ENCODE data around the gene KIF26B. TPM values are rescaled to one million over a fixed set of nuclear protein-coding genes. Genes with fewer than 3 reads are reported as not detected.

KIF26B gene
- total and polyA plus RNA-seq, 10 of the 15 experiments (the other 5 are each of a cell fraction or from before 2014, with no cell fraction given) = 0.35 to 11.6 (median 2.2) TPM

DNA sequence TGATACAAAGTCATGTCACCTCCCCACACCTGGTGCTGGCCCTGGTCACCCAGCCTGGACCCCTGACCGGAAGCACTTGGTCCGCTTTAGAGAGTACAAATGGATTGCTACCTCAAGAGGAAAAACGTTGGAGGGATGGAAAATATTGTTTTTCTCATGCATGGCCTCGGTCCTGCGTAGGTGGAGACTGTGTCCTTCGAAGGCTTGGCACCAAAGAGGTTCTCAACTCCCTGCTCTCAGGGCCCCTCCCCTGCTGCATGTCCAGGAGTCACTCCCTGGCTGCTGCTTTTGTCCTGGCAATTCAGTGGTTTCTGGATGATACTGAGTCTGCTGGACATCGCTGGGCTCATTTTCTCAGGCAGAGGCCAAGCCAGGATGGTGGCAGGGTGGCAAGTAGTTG is 529.8 kb downstream of the KIF26B start:
- SMC1A ChIA-PET (ENCODE audit: uncharacterized antibody, unreplicated experiment) = no interaction called here
- FAIRE-seq (no peak), ATAC-seq (no peak), DNase-seq (ENCODE audit: low read depth, low spot score) (no peak)
- BruUV-seq (replicated peaks) = no TSS peak
- Histone ChIP-seq H3K36me3 (ENCODE audit: control insufficient read depth in 2 of 2, insufficient read depth in 2 of 2, low read length in 1 of 2) (no peaks in the 10 kb centered on the region; a peak in 1 of 4 replicates), H3K27me3 (replicated peaks in 1 of 2; ENCODE audit: control insufficient read depth in 2 of 2, insufficient read depth in 2 of 2, low read length in 1 of 2) (no peaks in the 10 kb centered on the region), H3K9me3 (replicated peaks; ENCODE audit: control insufficient read depth, insufficient read depth, low read length) (no peaks in the 10 kb centered on the region), H3K4me2 (ENCODE audit: control insufficient read depth, insufficient read depth) (no peak overlapping the region), H3K9ac (ENCODE audit: control insufficient read depth, insufficient read depth, low read length) (no peak overlapping the region), H2AFZ (ENCODE audit: control insufficient read depth, low read depth, low read length) (no peak overlapping the region), H3K79me2 (ENCODE audit: control insufficient read depth, insufficient read depth, low read length) (no peaks in the 10 kb centered on the region), H3K4me1 (ENCODE audit: control insufficient read depth, insufficient read depth, low read length) (no peaks in the 10 kb centered on the region), H3K27ac (ENCODE audit: control insufficient read depth, insufficient read depth) (no peak overlapping the region), H3K4me3 (no peak overlapping the region), H4K20me1 (ENCODE audit: control insufficient read depth, insufficient read depth) (no peaks in the 10 kb centered on the region)
- CTCF ChIA-PET = no interaction called here
- intact Hi-C loops (cut with micrococcal nuclease; ENCODE audit: unreplicated experiment) (no loop called here), in situ Hi-C loops (cut with MboI) (no loop called here)
- 54% methylated on average over 7 of the region's 7 CpGs for WGBS (ENCODE audit: insufficient coverage, insufficient replicate concordance, low lambda C conversion rate, missing lambda C conversion rate)
- TF ChIP-seq SREBF1 (IDR thresholded peaks at IDR 0.05; ENCODE audit: low read length) = no peak
- TF ChIP-seq NFYA (IDR thresholded peaks at IDR 0.05; ENCODE audit: borderline replicate concordance, low read depth, low read length) = no peak
- TF ChIP-seq RAD51 (IDR thresholded peaks at IDR 0.05) = no peak
- TF ChIP-seq FOS (IDR thresholded peaks at IDR 0.05; ENCODE audit: borderline replicate concordance, extremely low read depth, insufficient read length) = no peak
- TF ChIP-seq WRNIP1 (IDR thresholded peaks at IDR 0.05; ENCODE audit: borderline replicate concordance, low read depth, low read length) = no peak
- no peak for TF ChIP-seq KAT2A (conservative IDR thresholded peaks at IDR 0.05; ENCODE audit: control insufficient read depth, low read depth, low read length)
- no peak for TF ChIP-seq NFYB (IDR thresholded peaks at IDR 0.05; ENCODE audit: insufficient read depth, low read depth, low read length)
- TF ChIP-seq, protein P1, sequence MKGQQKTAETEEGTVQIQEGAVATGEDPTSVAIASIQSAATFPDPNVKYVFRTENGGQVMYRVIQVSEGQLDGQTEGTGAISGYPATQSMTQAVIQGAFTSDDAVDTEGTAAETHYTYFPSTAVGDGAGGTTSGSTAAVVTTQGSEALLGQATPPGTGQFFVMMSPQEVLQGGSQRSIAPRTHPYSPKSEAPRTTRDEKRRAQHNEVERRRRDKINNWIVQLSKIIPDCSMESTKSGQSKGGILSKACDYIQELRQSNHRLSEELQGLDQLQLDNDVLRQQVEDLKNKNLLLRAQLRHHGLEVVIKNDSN (IDR thresholded peaks at IDR 0.05; ENCODE audit: borderline replicate concordance, extremely low read length, insufficient read depth, low read depth, low read length) = no peak
- TF ChIP-seq GATAD2B (conservative IDR thresholded peaks at IDR 0.05; ENCODE audit: low read depth) = no peak
- TF ChIP-seq, protein P2, sequence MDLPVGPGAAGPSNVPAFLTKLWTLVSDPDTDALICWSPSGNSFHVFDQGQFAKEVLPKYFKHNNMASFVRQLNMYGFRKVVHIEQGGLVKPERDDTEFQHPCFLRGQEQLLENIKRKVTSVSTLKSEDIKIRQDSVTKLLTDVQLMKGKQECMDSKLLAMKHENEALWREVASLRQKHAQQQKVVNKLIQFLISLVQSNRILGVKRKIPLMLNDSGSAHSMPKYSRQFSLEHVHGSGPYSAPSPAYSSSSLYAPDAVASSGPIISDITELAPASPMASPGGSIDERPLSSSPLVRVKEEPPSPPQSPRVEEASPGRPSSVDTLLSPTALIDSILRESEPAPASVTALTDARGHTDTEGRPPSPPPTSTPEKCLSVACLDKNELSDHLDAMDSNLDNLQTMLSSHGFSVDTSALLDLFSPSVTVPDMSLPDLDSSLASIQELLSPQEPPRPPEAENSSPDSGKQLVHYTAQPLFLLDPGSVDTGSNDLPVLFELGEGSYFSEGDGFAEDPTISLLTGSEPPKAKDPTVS (IDR thresholded peaks at IDR 0.05; ENCODE audit: low read depth, low read length) = no peak
- TF ChIP-seq MEF2B (IDR thresholded peaks at IDR 0.05; ENCODE audit: partially characterized antibody, poor library complexity, severe bottlenecking) = no peak
- TF ChIP-seq NFXL1 (IDR thresholded peaks at IDR 0.05; ENCODE audit: borderline replicate concordance) = no peak
- TF ChIP-seq BCL11A (IDR thresholded peaks at IDR 0.05; ENCODE audit: low read depth, low read length) = no peak
- TF ChIP-seq TCF12 (IDR thresholded peaks at IDR 0.05; ENCODE audit: low read depth, low read length) = no peak
- RAD21 ChIA-PET (ENCODE audit: unreplicated experiment) = no interaction called here
- POLR2A ChIA-PET = no interaction called here
